ENCODE measurements around the gene PPFIA2. TPM values are rescaled to one million over a fixed set of nuclear protein-coding genes. Genes with fewer than 3 reads are reported as not detected.

PPFIA2 gene
- polyA plus RNA-seq, 1 donor = 1.3 TPM

GRCh38 chr12:81340910-81341309 lies 418.2 kb downstream of the PPFIA2 start:
- no peak for DNase-seq

GRCh38 chr12:81339071-81339470 lies 420.1 kb downstream of the PPFIA2 start:
- DNase-seq = no peak

- DNase-seq = no peak
Observed at GRCh38 chr12:81337886-81338285, 421.3 kb downstream of the PPFIA2 start.

GRCh38 chr12:81333812-81334211 lies 425.3 kb downstream of the PPFIA2 start:
- no peak for DNase-seq

GRCh38 chr12:81332054-81332453 lies 427.1 kb downstream of the PPFIA2 start:
- no peak for DNase-seq

GRCh38 chr12:81330480-81330879 lies 428.7 kb downstream of the PPFIA2 start:
- no peak for DNase-seq

- DNase-seq = no peak
Observed at GRCh38 chr12:81329085-81329484, 430.1 kb downstream of the PPFIA2 start.

GRCh38 chr12:81327425-81327824 lies 431.7 kb downstream of the PPFIA2 start:
- no peak for DNase-seq

GRCh38 chr12:81325086-81325485 lies 434.1 kb downstream of the PPFIA2 start:
- DNase-seq = no peak

- no peak for DNase-seq
Observed at GRCh38 chr12:81314903-81315531, 444.1 kb downstream of the PPFIA2 start.

- no peak for DNase-seq
Observed at GRCh38 chr12:81303935-81304334, 455.2 kb downstream of the PPFIA2 start.

GRCh38 chr12:81300454-81300853 lies 458.7 kb downstream of the PPFIA2 start:
- no peak for DNase-seq

- DNase-seq = no peak
Observed at GRCh38 chr12:81297601-81298000, 461.5 kb downstream of the PPFIA2 start.

- DNase-seq = no peak
Observed at GRCh38 chr12:81296556-81297305, 462.4 kb downstream of the PPFIA2 start.

GRCh38 chr12:81295251-81295650 lies 463.9 kb downstream of the PPFIA2 start:
- no peak for DNase-seq

GRCh38 chr12:81294325-81295190 lies 464.6 kb downstream of the PPFIA2 start:
- DNase-seq = no peak

- DNase-seq = no peak
Observed at GRCh38 chr12:81288651-81289050, 470.5 kb downstream of the PPFIA2 start.

GRCh38 chr12:81284137-81284536 lies 475.0 kb downstream of the PPFIA2 start:
- no peak for DNase-seq

- DNase-seq = no peak
Observed at GRCh38 chr12:81274637-81275529, 484.3 kb downstream of the PPFIA2 start.

GRCh38 chr12:81270385-81270784 lies 488.8 kb downstream of the PPFIA2 start:
- no peak for DNase-seq

GRCh38 chr12:81263072-81263471 lies 496.1 kb downstream of the PPFIA2 start:
- DNase-seq = no peak

GRCh38 chr12:81261508-81262207 lies 497.5 kb downstream of the PPFIA2 start:
- no peak for DNase-seq
